SU-DHL-6 (cell line): ENCODE results near the gene ABCA12.

ENCODE experiments used
- H2AFZ ChIP-seq: fragments of 200-600 bp; sonication (generic); 2 replicates; pipeline ENCODE4 v1.6.1; 2014; ENCODE audit warnings: low read depth, mild to moderate bottlenecking, moderate library complexity, mixed read lengths, antibody characterized with exemption, low read length; ENCODE audit not compliant: severe bottlenecking
- H3F3A ChIP-seq: fragments of 200-600 bp; shearing (Covaris generic); 2 replicates; pipeline ENCODE4 v1.6.0; 2016; ENCODE audit warnings: antibody characterized with exemption, mild to moderate bottlenecking; ENCODE audit not compliant: insufficient read depth
- H3K27ac ChIP-seq: fragments of 200-600 bp; sonication (generic); 2 replicates; pipeline ENCODE4 v1.5.1; 2016; ENCODE audit warnings: low read depth, mild to moderate bottlenecking, low read length, moderate library complexity, mixed read lengths
- H3K27me3 ChIP-seq: fragments of 200-600 bp; sonication (generic), shearing (Covaris generic); 2 replicates; pipeline ENCODE4 v1.6.0; 2014; ENCODE audit warnings: mild to moderate bottlenecking, low read length
- H3K36me3 ChIP-seq: fragments of 200-600 bp; sonication (generic); 2 replicates; pipeline ENCODE4 v1.6.1; 2014; ENCODE audit warnings: mild to moderate bottlenecking, low read length, mixed read lengths
- H3K4me2 ChIP-seq: fragments of 300-600, 200-600 bp; shearing (Covaris generic), sonication (generic); 2 replicates; pipeline ENCODE4 v1.6.0; 2014; ENCODE audit warnings: low read length, low read depth, mild to moderate bottlenecking; ENCODE audit not compliant: poor library complexity, severe bottlenecking
- H3K4me3 ChIP-seq: fragments of 200-600 bp; sonication (generic); 2 replicates; pipeline ENCODE4 v1.5.1; 2014; ENCODE audit warnings: antibody characterized with exemption, low read length, mild to moderate bottlenecking, mixed read lengths; ENCODE audit not compliant: insufficient read depth, poor library complexity, severe bottlenecking
- H3K79me2 ChIP-seq: fragments of 200-600 bp; sonication (generic); 2 replicates; pipeline ENCODE4 v1.6.1; 2014; ENCODE audit warnings: mild to moderate bottlenecking, low read length, moderate library complexity; ENCODE audit not compliant: insufficient read depth
- H3K9ac ChIP-seq: fragments of 200-600 bp; sonication (generic); 2 replicates; pipeline ENCODE4 v1.7.0; 2014; ENCODE audit warnings: mild to moderate bottlenecking, low read length
- H3K9me2 ChIP-seq: fragments of 200-600 bp; sonication (generic); replicated peaks from 2 replicates; pipeline ENCODE4 v1.6.1; 2014; ENCODE audit warnings: low read length; ENCODE audit not compliant: insufficient read depth
- H3K9me3 ChIP-seq: fragments of 200-600 bp; sonication (generic); 2 replicates; pipeline ENCODE4 v1.6.1; 2014; ENCODE audit warnings: low read length, mixed read lengths; ENCODE audit not compliant: insufficient read depth
- H4K20me1 ChIP-seq: fragments of 200-600 bp; sonication (generic); 2 replicates; pipeline ENCODE4 v1.6.1; 2014; ENCODE audit warnings: low read depth, mild to moderate bottlenecking, antibody characterized with exemption, low read length, moderate library complexity, mixed read lengths
- EZH2phosphoT487 ChIP-seq: fragments of 200-600 bp; sonication (generic), shearing (Covaris generic); conservative IDR thresholded peaks from 2 replicates; pipeline ENCODE4 v1.6.1; 2018; ENCODE audit warnings: mild to moderate bottlenecking, antibody characterized with exemption, low read length, moderate library complexity, mixed read lengths
- TF ChIP-seq, protein P1 (sequence below): fragments of 200-600 bp; sonication (generic); IDR thresholded peaks from one replicate; pipeline ENCODE4 v1.5.1; 2017; ENCODE audit warnings: antibody characterized with exemption, mild to moderate bottlenecking, low read length, moderate library complexity; ENCODE audit not compliant: insufficient read depth, poor library complexity, severe bottlenecking

The ABCA12 gene

DNA sequence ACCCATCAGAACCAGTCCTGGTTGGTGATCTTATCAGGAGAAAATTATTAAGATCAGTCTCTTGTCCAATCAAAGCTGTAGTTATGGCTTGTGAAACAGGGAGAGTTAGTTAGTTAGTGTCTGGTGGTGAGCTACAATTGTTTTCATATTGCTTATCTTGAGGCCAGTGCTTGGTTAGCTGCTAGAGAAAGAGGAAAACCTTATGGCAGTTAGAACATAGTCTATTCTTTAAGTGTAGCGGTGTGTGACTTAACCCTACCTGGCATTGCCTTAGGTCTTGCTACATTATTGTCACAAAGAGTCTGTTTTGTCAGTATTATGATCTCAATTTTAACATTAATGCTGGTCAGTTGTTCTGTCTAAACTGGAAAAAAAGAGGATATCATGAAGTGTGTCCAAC, 11.5 kb upstream of the ABCA12 start:
- Histone ChIP-seq H3K36me3 (no peaks in the 10 kb centered on the region), H3K79me2 (no peaks in the 10 kb centered on the region)

GRCh38 chr2:215149486-215149885, 11.1 kb upstream of the ABCA12 start:
- H3K9me3 ChIP-seq, result no peaks in the 10 kb centered on the region
- no peaks in the 10 kb centered on the region for H4K20me1 ChIP-seq
- H3K27ac ChIP-seq, result no peak overlapping the region
- TF ChIP-seq, protein P1, sequence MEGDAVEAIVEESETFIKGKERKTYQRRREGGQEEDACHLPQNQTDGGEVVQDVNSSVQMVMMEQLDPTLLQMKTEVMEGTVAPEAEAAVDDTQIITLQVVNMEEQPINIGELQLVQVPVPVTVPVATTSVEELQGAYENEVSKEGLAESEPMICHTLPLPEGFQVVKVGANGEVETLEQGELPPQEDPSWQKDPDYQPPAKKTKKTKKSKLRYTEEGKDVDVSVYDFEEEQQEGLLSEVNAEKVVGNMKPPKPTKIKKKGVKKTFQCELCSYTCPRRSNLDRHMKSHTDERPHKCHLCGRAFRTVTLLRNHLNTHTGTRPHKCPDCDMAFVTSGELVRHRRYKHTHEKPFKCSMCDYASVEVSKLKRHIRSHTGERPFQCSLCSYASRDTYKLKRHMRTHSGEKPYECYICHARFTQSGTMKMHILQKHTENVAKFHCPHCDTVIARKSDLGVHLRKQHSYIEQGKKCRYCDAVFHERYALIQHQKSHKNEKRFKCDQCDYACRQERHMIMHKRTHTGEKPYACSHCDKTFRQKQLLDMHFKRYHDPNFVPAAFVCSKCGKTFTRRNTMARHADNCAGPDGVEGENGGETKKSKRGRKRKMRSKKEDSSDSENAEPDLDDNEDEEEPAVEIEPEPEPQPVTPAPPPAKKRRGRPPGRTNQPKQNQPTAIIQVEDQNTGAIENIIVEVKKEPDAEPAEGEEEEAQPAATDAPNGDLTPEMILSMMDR, result no peak
- no peak for TF ChIP-seq EZH2phosphoT487
- H3K27me3 ChIP-seq, result no peaks in the 10 kb centered on the region
- H3K36me3 ChIP-seq, result no peaks in the 10 kb centered on the region
- H2AFZ ChIP-seq, result no peak overlapping the region
- no peak overlapping the region for H3K4me3 ChIP-seq
- no peaks in the 10 kb centered on the region for H3F3A ChIP-seq
- no peaks in the 10 kb centered on the region for H3K9me2 ChIP-seq
- no peaks in the 10 kb centered on the region for H3K79me2 ChIP-seq
- no peak overlapping the region for H3K4me2 ChIP-seq
- H3K9ac ChIP-seq, result no peak overlapping the region

More for the DNA sequence above, 11.5 kb upstream of the ABCA12 start:
- no peak overlapping the region for H2AFZ ChIP-seq
- no peak overlapping the region for H3K9ac ChIP-seq
- H3K27ac ChIP-seq, result no peak overlapping the region
- no peaks in the 10 kb centered on the region for H4K20me1 ChIP-seq
- no peaks in the 10 kb centered on the region for H3K9me3 ChIP-seq
- H3K4me2 ChIP-seq, result no peak overlapping the region
- no peaks in the 10 kb centered on the region for H3K27me3 ChIP-seq
- no peaks in the 10 kb centered on the region for H3F3A ChIP-seq
- no peaks in the 10 kb centered on the region for H3K9me2 ChIP-seq
- TF ChIP-seq, protein P1, result no peak
- TF ChIP-seq EZH2phosphoT487, result no peak
- no peak overlapping the region for H3K4me3 ChIP-seq

- no peaks in the 10 kb centered on the region for H3K9me2 ChIP-seq
- no peak overlapping the region for H2AFZ ChIP-seq
- H3K79me2 ChIP-seq, result no peaks in the 10 kb centered on the region
- H3K4me2 ChIP-seq, result no peak overlapping the region
- no peak overlapping the region for H3K27ac ChIP-seq
- H3K9me3 ChIP-seq, result no peaks in the 10 kb centered on the region
- H3K4me3 ChIP-seq, result no peak overlapping the region
- H3F3A ChIP-seq, result no peaks in the 10 kb centered on the region
- no peak overlapping the region for H3K9ac ChIP-seq
- no peaks in the 10 kb centered on the region for H3K36me3 ChIP-seq
- TF ChIP-seq EZH2phosphoT487, result no peak
- TF ChIP-seq, protein P1, result no peak
- no peaks in the 10 kb centered on the region for H3K27me3 ChIP-seq
- no peaks in the 10 kb centered on the region for H4K20me1 ChIP-seq
Observed at GRCh38 chr2:215149060-215149459, 10.6 kb upstream of the ABCA12 start.

GRCh38 chr2:215145611-215146010, 7.2 kb upstream of the ABCA12 start:
- no peak overlapping the region for H2AFZ ChIP-seq
- H3K9me3 ChIP-seq, result no peaks in the 10 kb centered on the region
- H3K27ac ChIP-seq, result no peak overlapping the region
- no peak overlapping the region for H3K4me3 ChIP-seq
- H3K79me2 ChIP-seq, result no peaks in the 10 kb centered on the region
- no peaks in the 10 kb centered on the region for H3K9me2 ChIP-seq
- no peaks in the 10 kb centered on the region for H3F3A ChIP-seq
- no peak overlapping the region for H3K9ac ChIP-seq
- no peaks in the 10 kb centered on the region for H3K36me3 ChIP-seq
- H3K27me3 ChIP-seq, result no peaks in the 10 kb centered on the region
- H3K4me2 ChIP-seq, result no peak overlapping the region
- H4K20me1 ChIP-seq, result no peaks in the 10 kb centered on the region
- TF ChIP-seq, protein P1, result no peak
- TF ChIP-seq EZH2phosphoT487, result no peak
